HG02763 (cell line): ENCODE measurements around the gene TBC1D22A.

Source experiments
- ATAC-seq: cut with Tn5 transposase; IDR thresholded peaks from one replicate; pipeline ENCODE4 v1.9.1; 2021; ENCODE audit warnings: mild to moderate bottlenecking, moderate library complexity; ENCODE audit not compliant: unreplicated experiment

TBC1D22A gene

DNA sequence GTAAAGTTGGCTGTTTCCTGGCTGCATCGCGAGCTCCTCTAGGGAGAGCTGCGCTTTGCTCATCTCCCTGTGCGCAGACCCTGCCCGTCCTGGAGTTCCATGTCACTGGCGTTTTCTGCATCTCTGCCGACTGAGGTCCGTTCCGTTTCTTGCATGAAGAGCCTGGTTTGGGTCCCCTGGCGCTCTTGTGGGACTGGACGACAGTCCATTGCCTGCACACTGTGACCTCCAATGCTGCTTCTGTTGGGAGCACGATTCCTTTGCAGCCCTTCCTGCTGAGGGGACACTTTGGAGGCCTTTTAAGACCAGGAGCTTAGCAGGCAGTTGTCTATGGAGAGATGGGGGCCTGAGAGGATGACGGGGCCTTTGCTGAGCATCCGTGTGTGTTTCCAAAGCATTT, 90.3 kb downstream of the TBC1D22A start:
- ATAC-seq = no peak

DNA sequence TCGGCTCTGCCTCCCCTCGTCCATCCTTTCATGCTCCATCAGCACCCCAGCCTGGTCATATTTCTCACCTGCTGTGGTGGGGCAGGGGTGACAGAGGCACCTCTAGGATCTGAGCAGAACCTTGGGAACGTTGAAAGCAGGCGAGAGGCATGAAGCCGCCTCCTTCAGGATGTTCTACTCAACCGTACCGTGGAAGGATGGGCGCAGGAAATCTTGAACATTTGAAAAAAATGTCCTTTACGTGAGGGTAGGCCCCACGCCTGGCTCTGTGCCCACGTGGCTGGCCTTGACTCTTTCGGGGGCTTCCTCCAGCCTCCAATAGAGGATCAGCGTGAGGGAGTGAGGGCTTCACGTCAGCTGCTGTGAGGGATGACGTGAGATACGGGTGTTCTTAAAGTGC, 90.7 kb downstream of the TBC1D22A start:
- no peak for ATAC-seq

GRCh38 chr22:46854125-46854870, 91.8 kb downstream of the TBC1D22A start:
- no peak for ATAC-seq

DNA sequence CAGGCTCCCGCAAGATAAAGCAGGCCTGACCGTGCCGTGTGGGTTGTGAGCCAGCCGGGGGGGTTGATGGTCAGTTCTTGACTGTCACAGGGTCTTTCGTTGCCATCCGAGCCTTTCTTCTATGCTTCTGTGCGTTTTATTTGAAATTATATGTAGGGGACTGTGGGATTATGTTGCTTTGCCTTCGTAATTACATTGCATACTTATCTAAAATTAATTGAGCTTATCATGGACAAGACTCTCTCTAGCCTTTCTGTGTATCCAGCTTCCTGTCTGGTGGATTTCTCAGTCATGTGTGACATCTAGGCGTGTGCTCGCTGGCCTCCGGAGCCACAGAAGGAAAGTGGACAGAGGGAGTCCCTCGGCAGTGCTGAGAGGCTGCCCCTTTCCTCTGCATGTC, 93.2 kb downstream of the TBC1D22A start:
- ATAC-seq = no peak

- ATAC-seq = no peak
These were observed 94.2 kb downstream of the TBC1D22A start for GRCh38 chr22:46856661-46857060.

- ATAC-seq = no peak
These were observed 94.9 kb downstream of the TBC1D22A start for GRCh38 chr22:46857142-46857884.

DNA sequence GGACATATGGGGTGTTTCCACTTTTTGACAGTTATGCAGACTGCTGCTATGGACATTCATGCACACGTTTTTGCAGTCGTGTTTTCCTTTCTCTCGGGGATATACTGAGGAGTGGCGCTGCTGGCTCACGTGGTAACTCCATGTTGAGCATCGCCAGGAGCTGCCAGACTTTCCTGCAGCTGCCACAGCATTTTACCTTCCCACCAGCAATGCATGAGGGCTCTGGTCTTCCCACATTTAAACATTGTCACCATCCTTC, 95.4 kb downstream of the TBC1D22A start:
- ATAC-seq = no peak

DNA sequence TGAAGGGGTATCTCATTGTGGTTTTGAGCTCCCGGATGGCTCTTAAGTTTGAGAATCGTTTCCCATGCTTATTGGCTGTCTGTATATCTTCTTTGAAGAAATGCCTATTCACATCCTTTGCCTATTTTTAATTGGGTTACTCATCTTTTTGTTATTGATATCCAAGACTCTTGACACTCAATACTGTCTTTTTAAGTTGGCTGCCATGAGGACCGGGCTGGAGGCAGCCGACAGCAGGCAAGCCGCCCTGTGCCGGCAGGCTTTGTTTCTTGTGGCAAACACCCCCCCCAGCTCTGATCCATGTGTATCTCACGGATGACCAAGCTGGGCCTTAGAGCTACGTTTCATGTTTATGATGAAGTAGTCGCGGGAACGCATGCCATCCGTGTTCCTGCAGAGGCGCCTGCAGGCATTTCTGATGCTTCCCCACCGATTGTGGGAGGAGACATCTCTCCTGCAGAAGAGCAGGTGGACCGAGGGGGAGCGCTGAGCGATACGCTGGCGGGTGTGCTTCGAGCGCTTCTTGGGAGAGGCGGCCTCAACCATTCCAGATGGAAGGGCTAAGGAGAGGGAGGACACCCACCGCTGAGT, 95.8 kb downstream of the TBC1D22A start:
- ATAC-seq = no peak

- ATAC-seq = no peak
These were observed 98.1 kb downstream of the TBC1D22A start for GRCh38 chr22:46860562-46860961.

DNA sequence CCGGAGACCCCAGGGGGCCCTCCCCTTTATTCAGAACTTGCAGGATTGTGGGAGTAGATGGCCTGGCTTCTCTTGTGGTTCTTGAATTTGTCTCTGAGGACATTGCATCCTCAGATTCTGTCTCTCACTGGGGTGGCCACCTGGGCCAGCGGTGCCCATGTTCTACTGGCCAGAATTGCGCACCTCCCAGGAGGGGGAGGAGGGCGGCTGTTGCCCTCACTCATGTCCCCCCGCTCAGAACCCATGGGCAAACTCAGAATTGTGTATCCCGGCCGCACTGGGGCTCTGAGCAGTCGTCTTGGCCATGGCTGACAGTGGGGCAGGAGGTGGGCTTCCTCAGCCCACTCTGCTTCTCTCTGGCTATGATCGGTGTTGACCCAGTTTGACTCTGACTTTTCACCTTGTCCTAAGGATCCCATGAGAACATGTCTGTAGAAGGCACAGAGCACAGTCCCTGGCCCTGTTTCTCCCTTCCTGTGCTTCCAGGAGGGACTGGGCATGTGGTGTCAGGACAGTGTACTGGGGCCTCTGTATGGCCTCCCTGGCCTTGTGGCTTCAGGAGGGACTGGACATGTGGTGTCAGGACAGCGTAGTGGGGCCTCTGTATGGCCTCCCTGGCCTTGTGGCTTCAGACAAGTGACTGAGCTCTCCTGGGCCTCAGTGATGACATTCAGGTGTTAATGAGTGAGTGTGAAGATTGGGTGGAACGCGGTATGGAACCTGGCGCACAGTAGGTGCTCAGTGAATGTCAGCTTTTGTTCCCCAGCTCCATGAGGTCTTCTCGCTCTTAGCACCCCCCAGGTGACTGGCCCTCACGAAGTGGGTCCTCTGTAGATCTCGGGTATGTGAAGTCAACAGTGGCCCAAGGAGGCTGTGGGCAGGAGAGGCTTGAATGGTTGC, 99.3 kb downstream of the TBC1D22A start:
- no peak for ATAC-seq

DNA sequence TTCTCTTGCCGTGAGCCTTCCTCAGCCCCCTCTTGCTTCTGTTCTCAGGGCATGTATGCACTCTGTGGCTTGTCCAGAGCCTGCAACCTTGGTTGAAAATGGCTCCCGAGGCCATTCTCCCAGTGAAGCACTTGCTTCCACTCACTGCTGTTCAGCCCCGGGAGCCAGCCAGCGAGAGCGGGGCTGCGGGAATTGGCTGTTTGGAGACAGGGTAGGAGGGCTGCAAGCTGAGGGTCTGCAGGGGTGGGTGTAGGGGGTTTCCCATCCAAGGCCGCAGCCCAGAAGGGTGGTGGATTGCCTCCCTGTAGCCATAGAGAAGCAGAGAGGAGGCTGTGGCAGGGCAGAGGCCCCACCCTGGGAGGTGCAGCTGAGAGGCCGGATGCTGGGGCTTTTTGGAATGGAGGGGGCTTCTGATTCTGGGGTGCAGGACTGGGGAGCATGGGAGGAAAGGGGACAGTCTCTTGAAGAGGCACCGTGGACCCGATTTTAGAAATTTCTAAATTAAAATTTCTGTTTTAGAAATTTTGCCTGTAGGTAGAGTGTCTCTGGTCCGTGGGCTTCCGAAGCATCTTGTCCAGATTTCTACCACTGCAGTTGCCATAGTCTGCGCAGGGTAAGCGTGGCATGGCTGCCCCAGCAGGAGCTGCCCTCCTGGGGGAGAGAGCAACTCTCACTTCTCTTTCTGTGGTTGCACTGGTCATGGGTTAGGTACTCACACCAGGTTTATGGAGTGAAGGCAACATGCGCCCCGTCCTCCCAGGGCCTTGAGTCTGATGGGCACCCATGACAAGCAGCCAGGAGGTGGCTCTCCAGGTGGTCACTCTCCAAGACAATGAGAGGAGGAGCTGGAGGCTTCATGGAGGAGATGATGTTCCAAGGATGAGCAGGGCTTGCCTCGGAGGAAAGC, 100.2 kb downstream of the TBC1D22A start:
- ATAC-seq = no peak

DNA sequence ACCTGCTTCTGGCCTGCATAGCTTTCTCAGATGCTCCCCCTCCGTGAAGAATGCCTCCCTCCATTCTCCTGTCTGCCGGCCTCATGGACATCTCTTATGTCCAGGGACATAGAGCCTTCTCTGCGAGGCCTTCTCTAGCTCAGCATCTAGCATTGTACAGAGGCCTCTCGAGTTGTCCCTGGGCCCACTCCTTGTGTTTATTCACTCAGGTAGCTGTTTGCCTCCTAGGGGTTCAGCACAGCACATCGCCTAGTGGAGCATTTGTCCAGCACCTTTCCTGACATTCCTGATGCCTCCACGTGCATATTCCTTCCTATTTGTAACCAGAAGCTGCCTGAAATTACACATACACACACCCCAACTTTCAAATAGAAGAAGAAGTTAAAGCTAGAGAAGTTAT, 101.3 kb downstream of the TBC1D22A start:
- no peak for ATAC-seq

GRCh38 chr22:46864314-46865051, 102.0 kb downstream of the TBC1D22A start:
- no peak for ATAC-seq

DNA sequence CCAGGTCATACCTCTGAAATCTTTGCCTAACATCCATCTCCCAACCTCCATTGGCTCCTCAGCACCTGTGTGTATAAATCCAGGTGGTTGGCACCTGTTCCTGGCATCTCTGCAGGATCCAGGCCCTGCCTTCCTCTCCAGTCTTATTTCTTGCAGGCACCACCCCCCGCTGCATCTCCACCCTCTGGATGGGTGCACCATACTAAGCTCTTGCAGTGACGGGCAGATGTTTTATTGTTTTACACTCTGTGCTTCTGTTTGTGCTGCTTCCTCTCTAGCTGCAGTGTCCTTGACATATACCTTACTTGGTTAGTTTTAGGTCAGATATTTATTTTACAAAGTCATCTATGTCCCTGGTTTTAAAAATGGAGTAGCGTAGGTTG, 102.6 kb downstream of the TBC1D22A start:
- no peak for ATAC-seq

DNA sequence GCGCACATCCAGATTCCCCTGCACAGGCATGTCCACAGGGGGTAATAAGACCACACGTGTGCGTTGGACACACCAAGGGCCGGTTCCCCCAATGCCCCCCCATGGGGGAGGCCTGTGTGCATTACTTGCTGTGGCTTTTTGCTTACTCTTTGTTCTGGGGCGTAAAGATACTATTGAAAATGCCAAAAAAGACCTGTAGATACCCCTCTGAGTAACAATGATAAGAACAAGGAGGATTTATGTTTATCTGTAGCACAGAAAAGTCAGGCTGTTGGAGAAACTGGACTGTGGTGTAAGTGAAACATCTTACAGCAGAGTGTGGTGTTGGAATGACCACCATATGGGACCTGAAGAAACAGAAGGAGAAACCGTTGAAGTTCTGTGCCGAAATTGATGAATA, 103.2 kb downstream of the TBC1D22A start:
- ATAC-seq = no peak

- no peak for ATAC-seq
These were observed 104.1 kb downstream of the TBC1D22A start for GRCh38 chr22:46866591-46866990.

- ATAC-seq = no peak
These were observed 104.7 kb downstream of the TBC1D22A start for GRCh38 chr22:46867106-46867505.

DNA sequence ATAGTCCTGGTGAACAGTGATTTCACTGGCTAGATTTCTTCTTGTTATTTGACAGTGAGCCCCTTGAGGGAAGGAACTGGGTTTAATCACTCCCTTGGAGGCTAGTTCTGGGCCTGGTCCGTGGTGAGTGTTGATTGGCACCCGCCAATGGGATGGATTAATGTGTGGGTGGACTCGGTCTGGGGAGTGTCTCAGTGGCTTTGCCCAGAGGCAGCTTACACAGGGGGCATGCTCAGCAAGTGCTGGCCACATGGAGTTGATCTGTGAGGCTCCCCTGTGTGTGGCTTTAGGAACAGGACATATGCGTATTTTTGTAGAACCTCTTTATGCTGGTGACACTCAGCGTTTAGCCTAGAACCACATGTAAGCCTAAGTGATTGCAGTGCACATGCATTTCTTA, 106.9 kb downstream of the TBC1D22A start:
- no peak for ATAC-seq

- ATAC-seq = no peak
These were observed 107.5 kb downstream of the TBC1D22A start for GRCh38 chr22:46869831-46870441.
